Astrocyte of the cerebellum (primary cell): ENCODE measurements around the gene POLG.

Experiments used
- DNase-seq: peaks from one replicate; pipeline ENCODE4 v3.0.0-alpha.2; 2011; ENCODE audit warnings: low read depth
- H3K4me3 ChIP-seq: 2 replicates; pipeline ENCODE4 v1.5.1; 2011; ENCODE audit warnings: mild to moderate bottlenecking, low read depth, low read length, moderate library complexity
- CTCF ChIP-seq: IDR thresholded peaks from 2 replicates; pipeline ENCODE4 v1.5.1; 2012; ENCODE audit warnings: low read length, low read depth, moderate library complexity, mild to moderate bottlenecking; ENCODE audit errors: missing control alignments
- in situ Hi-C: cut with HindIII; loops from 2 replicates; pipeline ENCODE4 v1.10.0; 2017; ENCODE audit warnings: low sequenced_read_pairs

Gene POLG

DNA sequence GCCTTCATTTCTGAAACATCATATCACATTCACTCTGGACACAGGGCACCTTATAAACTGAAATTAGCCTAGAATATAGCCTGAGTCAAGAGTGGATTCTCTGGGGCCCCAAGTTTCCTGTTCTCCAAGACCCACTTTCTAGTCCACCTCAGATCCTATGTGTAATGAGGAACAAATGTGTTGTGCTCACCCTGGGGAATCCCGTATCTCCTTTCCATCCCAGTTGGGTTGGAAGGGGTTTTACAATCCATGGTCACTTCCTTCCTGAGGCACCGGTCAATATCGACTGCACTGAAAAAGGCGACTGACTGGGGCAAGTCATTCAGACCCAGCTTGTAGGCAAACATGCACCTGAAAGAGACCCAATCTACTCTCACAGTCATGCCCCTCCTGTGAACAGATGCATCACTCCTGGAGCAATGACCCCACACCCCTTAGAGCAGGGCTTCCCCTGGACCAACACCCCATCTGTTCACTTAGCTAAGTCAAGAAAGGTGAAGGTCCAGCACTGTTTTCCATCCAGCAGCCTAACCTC, 17.4 kb downstream of the POLG start:
- no peak overlapping the region for H3K4me3 ChIP-seq
- no peak for DNase-seq
- TF ChIP-seq CTCF, result no peak
- in situ Hi-C loops, result loop anchor here (5.0 kb wide), 1 partner anchor 40 kb away; no protein-coding TSS in a partner anchor

- no peak for TF ChIP-seq CTCF
- H3K4me3 ChIP-seq, result no peak overlapping the region
- in situ Hi-C loops, result loop anchor here (5.0 kb wide), 1 partner anchor 39 kb away; no protein-coding TSS in a partner anchor
- DNase-seq, result no peak
Measured at GRCh38 chr15:89316504-89316903, 18.1 kb downstream of the POLG start.

GRCh38 chr15:89315375-89315929, 19.2 kb downstream of the POLG start:
- TF ChIP-seq CTCF, result no peak
- H3K4me3 ChIP-seq, result no peak overlapping the region
- DNase-seq, result no peak
- in situ Hi-C loops, result loop anchor here (5.0 kb wide), 1 partner anchor 38 kb away; no protein-coding TSS in a partner anchor

DNA sequence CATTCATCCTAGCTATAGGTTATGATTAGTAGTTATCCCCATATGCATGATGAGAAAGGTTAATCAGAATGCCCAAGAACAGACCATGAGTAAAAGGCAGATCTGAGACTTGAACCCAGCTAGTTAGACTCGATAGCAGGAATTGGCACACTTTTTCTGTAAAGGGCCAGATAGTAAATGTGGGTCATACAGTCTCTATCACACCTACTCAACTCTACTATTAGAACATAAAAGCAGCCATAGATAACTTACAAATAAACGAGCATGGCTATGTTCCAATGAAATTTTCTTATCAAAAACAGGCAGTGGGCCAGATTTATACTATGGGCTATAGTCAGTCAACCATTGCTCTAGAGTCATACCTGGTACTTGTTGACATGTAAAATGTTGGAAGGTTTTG, 24.6 kb downstream of the POLG start:
- no peak overlapping the region for H3K4me3 ChIP-seq
- DNase-seq, result no peak
- TF ChIP-seq CTCF, result no peak
- in situ Hi-C loops, result no loop called here

DNA sequence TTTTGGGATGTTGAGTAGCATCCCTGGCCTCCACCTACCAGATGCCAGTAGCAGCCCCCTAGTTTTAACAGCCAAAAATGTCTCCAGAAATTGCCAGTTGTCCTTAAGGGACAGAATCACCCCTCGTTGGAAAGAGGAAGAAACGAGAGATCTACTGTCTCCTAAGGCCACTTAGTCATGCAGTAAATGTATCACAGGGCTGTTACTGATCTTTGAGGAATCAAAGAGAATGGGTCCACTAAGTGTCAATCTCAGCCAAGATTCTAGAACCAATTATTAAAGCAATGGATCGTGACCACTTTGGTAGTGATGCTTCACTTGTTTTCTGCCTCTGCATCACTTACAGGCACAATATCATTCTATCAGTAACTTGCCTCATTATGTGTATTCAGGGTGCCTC, 26.4 kb downstream of the POLG start:
- in situ Hi-C loops, result no loop called here
- no peak for DNase-seq

DNA sequence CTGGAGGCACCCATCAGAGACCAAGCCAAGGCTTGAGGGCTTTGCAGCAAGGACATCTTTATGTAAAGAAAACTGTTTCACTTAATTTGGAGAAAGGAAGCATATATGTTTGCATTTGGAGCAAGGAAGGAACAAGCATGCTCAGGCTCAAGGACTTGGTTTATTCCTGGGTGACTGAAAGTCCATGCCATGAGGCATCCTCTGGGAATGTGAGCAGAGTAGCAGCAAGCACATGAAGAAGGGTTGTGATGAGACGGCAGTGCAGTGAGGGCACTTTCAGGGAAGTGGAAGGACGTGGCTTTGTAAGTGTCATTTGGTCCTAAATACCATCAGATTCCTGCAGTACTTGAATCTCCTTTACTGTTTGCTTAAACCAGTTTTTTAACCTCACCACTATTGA, 26.8 kb downstream of the POLG start:
- no peak overlapping the region for H3K4me3 ChIP-seq
- no peak for TF ChIP-seq CTCF
- in situ Hi-C loops, result no loop called here
- DNase-seq, result no peak

More for the DNA sequence above, 26.4 kb downstream of the POLG start:
- no peak for TF ChIP-seq CTCF
- H3K4me3 ChIP-seq, result no peak overlapping the region
